HG02852 (cell line): ENCODE results near the gene SLX4IP.

ENCODE experiments used
- ATAC-seq: cut with Tn5 transposase; IDR thresholded peaks from one replicate; pipeline ENCODE4 v1.9.1; 2021; ENCODE audit warnings: mild to moderate bottlenecking, moderate library complexity; ENCODE audit not compliant: unreplicated experiment

The SLX4IP gene

DNA sequence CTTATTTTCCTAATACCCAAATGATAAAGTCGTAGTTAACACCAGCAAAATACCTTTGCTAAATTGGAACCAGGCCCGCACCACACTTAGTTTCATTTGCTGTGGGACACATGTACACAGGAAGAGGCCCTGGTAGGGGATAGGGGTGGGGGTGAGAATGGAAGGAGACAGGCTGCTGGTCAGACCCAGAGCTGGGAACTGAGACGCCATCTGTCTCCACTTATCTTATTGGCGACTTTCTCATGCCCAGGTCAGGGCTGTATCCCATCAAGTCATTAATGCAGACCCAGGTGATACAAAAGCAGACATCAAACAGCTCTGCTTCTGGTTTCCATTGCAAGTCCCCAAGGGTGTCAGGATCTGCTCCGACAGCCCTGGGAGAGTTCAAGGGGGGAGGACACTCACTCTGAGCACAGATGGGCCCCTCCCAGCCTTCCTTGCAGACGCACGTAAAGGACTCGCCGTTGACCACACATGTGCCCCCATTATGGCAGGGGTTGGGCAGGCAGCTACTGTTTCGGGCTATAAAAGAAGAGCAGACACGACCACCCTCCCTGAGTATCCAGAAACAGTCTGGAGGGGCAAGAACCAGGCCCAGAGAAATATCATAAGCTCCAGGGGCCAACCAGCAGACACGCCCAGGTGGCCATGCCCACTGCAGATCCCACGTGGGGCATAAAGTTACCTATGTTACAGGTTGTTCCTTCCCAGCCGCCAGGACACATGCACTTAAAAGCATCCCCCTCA is 209.5 kb downstream of the SLX4IP start:
- ATAC-seq: peak; percentile 56

DNA sequence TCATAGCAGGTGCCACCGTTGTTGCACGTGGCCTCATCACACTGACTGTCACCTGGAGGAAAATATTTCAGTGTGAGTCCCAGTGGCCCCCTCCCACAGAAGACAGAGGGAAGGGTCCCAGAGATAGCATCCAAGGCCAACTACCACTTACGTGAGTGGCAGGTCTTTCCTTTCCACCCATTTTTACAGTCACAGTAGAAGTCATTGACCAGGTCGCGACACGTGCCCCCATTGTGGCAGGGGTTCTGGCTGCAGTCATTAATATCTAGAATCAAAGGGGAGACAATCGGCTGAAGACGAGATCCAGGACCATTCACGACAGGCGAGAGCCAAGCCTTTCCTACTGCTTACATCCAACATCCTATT is 210.1 kb downstream of the SLX4IP start:
- no peak for ATAC-seq

DNA sequence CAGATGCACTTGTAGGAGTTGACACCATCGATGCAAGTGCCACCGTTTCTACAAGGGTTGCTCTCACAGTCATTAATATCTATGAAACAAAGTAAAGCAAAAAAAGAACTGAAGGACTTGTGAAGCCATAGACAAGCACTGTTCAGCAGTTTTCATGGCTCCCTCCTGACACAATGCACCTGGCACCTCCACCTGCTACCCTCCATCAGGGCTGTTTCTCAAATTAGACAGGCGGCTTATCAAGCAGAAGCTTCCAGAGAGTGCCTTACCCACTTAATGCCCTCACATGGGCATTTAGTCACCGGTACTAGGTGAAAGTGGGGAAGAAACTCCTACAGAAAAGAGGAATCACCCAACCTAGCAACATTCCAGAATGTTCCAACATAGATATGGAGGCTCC is 210.9 kb downstream of the SLX4IP start:
- ATAC-seq: no peak

DNA sequence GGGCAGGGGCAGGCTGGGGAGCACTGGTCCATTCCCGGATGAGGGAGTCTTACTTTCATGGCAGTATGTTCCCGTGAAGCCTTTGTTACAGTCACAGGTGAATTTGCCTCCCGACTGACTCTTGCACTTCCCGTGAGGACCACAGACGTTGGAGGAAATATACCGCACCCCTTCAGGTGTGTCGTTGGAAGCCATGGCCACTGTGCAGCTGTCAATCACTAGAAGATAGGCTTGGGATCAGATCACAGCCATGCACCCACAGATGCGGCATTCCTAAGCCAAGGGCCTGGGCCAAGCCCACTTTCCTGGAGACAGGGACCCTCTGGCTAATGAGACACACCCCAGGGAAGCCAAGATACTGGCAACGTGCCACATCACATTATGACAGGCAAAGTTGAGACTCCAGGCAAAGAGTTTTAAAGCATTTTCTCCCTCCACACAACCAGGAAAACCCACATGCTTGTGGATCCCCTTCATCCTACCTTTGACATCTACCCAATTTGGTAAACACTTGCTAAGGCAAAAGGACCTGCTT is 211.8 kb downstream of the SLX4IP start:
- no peak for ATAC-seq

DNA sequence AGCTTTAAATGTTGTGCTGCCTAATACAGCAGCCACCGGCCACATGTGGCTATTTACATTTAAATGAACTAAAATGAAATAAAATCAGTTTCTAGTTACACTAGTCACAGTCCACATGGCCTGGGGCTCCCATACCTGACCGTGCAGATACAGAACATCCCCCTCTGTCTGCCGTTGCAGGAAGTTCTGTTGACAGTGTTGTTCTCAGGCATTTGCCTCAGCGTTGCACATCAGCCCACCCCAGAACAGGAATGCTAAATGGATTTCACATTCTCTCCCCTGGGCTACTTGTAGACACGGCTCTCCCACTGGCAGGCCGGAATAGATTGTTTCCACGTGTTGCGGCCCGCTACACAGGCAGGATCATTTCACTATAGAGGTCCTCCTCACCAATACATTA is 212.4 kb downstream of the SLX4IP start:
- peak; percentile 34 for ATAC-seq

DNA sequence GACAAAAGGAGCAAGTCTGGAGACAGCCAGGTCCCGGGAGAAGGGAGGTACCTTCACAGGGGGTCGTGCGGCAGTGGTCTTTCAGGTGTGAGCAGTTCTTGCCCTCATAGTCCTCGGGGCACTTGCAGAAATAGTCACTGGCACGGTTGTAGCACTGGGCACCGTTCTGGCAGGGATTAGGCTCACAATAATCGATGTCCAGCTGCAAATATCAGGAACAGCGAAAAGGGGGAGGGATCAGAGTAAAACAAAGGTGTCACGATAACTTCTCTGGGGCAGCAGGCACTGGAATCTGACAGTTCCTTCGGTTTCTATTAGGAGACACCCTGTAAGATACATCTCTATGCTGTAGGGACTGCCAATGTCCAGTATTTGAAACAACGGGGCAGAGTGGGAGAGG is 212.8 kb downstream of the SLX4IP start:
- ATAC-seq: no peak

DNA sequence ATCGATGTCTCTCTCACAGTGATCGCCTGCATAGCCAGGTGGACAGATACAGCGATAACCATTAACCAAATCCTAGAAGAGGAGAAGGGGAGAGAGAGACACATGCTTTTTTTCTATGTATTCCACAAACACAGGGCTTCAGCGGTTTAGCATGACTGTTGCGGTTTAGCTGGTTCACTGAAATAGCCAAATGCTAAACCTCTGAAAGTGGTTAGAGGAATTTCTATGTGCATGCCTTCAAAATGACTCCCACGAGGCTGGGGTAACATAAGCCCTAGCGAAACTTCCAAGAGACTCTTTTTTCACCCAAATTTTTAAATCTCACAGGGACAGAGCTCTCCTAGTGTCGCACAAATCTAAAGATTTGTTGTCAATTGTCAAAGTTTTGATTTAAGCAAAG is 213.5 kb downstream of the SLX4IP start:
- no peak for ATAC-seq

DNA sequence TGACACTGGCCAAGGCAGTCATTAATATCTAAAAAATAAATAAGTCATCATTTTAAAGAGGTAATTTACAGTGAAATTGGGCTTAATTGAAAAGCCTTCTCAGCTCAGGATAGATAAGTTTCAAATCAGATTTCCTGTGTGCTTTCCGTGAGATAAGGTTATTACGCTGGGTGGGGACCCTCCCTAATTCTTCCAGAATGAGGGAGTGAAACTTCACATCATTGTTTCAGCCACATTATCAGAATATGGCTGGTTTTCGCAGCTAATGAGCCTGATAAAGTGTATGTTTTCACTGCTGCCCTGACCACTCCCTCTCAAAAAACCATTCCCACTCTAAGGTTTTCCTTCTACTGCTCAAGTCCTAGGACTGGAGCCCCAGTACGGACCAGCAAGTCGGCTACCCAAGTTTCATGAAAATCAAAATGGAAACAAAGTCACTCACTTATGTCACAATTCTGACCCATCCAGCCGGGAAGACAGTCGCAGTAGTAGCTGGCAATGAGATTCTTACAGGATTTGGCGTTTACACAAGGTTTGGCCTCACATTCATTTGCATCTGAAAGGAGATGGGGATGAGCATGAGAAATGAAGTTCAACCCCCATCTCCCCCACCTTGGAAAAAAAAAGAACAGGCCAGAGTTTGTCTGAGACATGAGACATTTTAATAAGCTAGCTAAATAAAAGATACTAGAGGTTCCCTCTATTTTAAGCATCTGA is 214.1 kb downstream of the SLX4IP start:
- no peak for ATAC-seq

DNA sequence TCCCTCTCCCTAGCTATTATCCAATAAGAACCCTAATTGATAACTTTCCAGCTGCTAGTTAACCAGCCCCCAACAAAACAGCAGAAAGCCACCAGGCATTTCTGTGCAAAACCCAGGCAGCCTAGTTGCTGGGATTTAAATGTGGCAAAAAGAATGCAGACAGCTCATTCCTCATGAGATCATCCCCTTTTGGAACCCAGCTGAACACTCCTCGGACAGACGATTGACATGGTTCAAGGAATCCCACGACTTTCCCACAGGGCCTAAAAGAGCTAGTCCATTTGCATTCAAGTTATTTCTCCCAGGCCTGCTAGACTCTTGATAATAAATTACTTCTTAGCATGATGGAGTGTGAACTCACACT is 214.7 kb downstream of the SLX4IP start:
- ATAC-seq: no peak

DNA sequence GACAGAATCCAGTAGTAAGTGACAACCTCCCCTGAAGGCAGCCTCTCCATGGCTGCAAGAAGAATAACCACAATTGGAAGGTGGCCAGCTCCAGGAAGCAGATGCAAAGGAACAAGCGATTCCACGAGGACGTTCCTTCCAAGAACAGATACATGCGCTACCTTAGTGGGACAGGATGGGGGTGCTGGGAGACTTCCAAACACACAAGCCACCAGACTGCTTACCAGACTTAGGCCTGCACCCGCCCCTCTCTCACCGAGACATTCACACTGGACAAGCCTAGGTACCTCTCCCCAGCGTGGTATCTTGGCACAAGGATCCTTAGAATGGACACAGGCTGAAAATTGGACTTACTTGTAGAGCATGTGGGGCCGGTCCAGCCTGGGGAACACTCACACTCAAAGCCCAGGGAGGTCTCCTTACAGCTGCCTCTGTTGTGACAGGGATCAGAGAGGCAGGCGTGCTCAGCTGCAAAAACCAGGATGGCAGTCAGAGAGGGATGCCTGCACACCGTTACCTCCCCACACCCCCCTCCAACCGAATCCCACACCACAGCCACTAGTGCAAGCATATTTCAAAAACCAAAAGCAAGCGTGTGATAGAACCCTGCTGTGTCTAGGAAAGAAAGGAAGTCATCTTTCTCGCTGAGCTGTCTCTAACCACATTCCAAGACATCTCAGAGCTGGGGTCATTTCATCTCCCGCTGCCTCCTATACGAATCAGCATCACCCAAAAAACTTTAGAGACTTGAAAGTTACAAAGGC is 216.3 kb downstream of the SLX4IP start:
- ATAC-seq: no peak

DNA sequence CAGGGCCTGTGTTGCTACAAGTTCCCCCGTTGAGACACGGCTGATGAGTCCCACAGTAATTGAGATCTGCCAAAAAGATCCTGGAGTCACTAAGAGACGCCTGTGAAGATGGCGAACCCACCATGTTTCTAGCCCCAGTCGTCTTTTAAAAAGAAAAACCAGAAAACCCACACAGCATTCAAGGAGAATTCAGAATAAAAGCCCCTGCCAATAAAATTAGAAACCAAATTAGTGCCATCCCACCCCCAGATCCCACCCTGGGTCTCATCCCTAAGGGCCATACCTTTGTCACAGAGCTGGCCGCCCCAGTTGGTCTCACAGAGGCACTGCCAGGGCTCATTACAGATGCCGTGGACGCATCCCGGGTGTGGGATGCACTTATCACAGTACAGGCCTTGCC is 217.1 kb downstream of the SLX4IP start:
- no peak for ATAC-seq

DNA sequence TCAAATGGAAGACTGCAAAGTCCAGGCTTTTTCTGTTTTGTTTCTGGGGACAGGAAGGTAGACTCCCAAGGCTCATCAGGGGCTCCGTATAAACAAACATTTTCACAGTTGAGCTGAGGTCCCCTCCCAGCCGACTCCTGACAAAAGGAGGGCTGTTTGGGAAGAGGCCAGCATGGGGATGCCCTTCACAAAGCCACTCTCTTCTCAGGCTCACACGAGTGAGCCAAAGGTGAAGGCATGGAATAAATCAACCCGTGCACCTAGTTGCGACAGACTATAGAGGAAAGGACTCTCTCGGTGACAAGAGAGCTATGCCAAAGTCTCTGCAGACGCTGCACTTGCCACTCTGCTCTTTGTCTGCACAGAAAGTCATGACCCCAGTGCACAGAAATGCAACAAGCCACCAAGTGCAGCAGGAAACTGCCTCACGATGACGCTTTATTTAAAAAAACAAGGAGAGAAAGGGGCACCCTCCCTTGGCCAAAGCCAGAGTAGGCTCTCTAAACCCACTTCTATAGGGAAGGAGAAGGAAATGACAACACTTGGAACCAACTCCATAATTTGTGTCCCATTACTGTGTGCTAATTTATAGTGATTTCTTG is 217.7 kb downstream of the SLX4IP start:
- no peak for ATAC-seq

DNA sequence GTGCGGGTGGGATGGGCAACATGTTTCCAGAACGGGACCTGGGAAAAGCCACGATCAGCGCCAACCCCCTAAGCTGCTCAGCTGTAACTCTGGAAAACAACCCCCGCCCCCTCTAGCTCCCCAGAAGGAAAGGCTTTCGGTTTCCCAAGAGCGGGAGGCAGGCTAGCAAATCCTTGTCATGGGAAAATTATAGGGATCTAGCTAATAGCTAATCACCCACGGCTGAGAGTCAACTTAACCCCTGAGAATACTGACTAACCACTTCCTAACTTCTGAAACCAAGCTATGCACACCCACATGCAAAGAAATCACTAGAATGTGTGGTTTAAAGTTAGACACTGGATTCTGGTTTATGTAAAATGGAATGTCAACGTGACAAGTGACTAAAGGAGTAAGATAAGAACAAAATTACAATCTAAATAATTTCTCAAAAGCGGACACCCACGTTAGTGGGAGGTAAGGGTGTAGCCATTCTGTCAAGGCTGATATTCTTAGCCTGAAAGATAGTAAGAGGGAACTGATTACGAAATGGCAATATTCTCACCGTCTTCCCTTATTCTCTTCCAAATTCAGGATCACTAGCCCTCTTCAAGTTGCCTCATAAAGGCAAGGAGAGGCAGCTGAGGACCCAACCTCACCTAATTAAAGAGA is 218.6 kb downstream of the SLX4IP start:
- no peak for ATAC-seq

DNA sequence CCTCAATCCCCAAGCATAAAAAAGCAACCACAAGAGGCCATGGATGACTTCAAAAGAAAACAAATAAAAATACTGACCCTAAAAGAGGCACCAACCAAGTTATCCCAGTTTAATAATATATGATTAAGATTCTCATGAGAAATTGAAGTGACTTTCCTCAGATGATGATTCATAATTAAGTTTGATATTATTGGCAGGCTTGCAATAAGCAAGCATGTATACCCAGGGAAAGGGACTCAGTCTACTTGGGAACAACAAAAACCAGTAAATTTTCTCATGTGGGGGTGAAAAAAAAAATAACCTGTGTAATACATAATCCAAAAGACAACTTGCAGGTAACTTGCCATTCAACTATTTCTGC is 219.1 kb downstream of the SLX4IP start:
- ATAC-seq: no peak

DNA sequence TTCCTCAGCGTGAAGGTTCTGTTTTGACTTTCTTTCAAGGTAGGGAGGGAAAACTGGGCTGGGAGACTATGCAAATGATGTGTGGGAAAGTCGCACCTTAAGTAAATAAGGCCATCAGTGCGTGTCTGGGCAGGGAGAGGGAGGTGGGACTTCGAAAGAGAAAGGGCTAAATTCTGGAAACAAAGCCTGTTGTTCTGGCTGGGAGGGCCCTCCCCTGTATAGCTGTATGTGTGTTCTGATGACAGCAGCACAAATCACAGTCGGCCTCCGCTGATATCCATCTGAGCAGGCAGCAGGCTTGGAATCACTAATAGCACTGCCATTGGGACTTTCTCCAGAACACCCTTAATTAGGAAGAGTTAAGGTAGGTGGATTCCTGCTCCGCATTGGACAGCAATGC is 219.5 kb downstream of the SLX4IP start:
- peak; percentile 72 for ATAC-seq

DNA sequence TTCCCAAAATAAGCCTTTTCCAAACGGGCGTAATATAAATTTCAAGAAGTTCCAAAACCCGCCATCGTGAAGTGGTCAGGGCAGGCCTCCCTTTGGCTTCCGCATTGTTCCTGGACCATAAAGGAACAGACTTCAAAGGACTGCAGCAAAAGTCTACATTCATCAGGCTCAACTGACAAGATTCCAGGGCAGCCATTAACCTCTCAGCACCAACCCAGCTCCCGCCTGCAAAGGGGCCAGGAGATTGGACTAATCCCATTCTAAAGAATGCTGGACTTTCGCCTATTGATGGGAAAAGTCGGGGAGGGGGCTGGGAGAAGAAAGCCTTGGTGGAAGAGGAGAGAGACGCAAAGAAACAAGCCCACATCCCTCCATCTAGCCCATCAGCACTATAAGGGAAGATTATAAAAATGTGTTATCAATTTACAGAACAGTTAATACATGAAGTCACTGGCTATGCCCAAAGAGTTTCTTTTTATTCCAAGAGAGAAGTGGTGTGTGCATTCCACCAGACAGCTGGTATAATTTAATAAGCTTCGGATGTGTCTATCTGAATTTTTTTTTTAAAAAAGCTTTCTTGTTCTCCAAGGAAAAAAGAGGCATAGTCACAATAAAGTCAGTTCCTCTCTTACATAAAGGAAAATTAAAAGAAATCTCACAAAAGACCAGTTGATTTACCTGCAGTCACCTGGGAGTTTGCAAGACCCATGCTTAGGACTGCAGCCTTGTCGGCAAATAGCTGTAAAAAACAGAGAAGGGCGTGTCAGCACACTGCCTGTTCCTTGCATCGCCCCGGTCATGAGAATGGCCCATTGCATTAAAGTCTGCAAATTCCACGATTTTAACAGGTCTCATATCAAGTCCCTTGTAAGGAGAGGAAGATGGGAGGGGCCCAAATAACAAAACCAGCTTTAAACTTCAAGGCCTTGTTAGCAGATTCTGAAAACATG is 220.9 kb downstream of the SLX4IP start:
- ATAC-seq: no peak

DNA sequence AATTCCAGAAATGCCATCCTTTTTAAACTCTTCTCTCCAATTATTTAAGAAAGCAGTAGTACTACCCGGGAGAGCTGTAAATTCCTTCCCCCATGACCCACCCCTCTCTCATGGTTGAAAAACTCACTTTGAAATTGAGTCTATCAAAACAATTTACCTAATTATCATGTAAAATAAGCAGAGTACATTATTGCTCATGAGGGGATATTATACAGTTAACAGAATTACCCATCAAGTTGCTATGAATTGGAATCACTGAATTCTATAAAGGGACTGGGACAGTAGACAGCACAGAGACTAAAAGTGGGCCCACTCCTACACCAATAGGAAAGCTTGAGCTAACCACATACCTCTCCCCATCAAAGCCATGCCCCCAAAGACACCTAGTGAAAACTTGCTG is 222.3 kb downstream of the SLX4IP start:
- ATAC-seq: no peak

DNA sequence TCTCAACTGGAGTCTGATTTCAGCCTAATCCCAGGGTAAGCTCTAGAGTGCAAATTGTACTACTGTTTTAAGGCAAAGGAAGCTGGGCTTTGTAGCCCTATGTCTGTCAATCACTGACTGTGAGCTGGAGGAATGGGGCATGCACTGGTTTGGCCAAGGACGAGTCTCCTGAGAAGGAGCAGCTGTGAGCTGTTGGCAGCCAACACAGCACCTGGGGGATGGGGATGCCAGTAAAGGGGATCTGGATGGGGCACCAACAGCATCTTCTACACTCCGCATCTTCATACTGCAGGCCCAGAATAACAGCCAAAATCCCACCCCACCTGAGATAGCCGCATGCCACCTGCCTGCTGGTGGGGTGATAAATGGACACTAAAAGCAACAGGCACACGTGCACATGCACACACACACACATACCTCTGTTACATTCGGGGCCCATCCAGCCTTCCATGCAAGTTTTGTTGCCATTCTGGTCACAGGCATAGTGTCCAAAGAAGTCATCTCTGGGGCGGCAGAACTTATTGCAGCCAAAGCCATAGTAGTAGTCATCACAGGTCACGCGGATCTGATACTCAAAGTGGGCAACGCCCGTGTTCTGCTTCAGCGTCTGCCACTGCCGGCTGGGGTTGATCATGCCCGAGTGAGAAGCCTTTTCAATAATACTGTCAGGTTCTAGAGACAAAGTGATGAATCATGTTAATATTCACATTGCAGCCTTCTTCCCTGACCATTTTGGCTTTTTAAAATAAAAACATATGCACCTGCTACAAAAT is 223.1 kb downstream of the SLX4IP start:
- no peak for ATAC-seq
